Measurements from ENCODE around the gene MTPN. TPM values are rescaled to one million over a fixed set of nuclear protein-coding genes. Genes with fewer than 3 reads are reported as not detected.

Gene MTPN
- total RNA-seq, 4 donors from 2014 or later: 100 to 182 (median 145) TPM

- Histone ChIP-seq H3K27ac (peak overlapping the region in 3 of 4 donors; percentile 9 to 72 (median 40)), H3K4me1 (peaks cover 0 to 46% (median 0%) of the 10 kb centered on the region in 3 donors), H3K27me3 (no peaks in the 10 kb centered on the region), H3K36me3 (peaks cover 0 to 36% (median 2%) of the 10 kb centered on the region in 3 donors), H3K4me3 (no peak overlapping the region), H3K9me3 (no peaks in the 10 kb centered on the region)
- DNase-seq: no peak
- 87 to 100% methylated on average over 2 to 3 of the region's 3 CpGs for WGBS, 2 donors
- TF ChIP-seq, protein P1, sequence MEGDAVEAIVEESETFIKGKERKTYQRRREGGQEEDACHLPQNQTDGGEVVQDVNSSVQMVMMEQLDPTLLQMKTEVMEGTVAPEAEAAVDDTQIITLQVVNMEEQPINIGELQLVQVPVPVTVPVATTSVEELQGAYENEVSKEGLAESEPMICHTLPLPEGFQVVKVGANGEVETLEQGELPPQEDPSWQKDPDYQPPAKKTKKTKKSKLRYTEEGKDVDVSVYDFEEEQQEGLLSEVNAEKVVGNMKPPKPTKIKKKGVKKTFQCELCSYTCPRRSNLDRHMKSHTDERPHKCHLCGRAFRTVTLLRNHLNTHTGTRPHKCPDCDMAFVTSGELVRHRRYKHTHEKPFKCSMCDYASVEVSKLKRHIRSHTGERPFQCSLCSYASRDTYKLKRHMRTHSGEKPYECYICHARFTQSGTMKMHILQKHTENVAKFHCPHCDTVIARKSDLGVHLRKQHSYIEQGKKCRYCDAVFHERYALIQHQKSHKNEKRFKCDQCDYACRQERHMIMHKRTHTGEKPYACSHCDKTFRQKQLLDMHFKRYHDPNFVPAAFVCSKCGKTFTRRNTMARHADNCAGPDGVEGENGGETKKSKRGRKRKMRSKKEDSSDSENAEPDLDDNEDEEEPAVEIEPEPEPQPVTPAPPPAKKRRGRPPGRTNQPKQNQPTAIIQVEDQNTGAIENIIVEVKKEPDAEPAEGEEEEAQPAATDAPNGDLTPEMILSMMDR (IDR thresholded peaks at IDR 0.05): no peak
- TF ChIP-seq POLR2A (IDR thresholded peaks at IDR 0.05): no peak
- intact Hi-C loops (cut with DNase I): no loop called here
These were observed 52.9 kb downstream of the MTPN start for GRCh38 chr7:135924302-135924701.

DNA sequence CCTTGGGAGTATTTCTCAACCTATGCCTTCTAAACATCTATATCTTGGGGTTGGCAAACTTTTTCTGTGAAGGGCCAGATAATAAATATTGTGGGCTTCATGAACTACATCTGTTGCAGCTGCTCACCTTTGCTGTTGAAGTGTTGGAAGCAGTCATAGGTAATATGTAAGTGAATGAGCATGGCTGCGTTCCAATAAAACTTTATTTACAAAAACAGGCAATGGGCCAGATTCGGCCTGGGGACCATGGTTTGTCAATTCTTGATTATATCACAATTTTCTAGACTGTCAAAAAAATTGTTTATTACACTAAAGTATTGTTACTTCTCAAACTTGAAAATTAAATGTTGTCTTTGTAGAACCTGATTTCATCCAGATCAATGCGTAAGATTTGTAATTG lies 54.9 kb downstream of the MTPN start:
- H3K9me3 ChIP-seq: no peaks in the 10 kb centered on the region
- TF ChIP-seq, protein P1 (IDR thresholded peaks at IDR 0.05): no peak
- TF ChIP-seq POLR2A (IDR thresholded peaks at IDR 0.05): no peak
- no peak overlapping the region for H3K27ac ChIP-seq
- no peaks in the 10 kb centered on the region for H3K27me3 ChIP-seq
- peaks cover 0 to 26% (median 0%) of the 10 kb centered on the region in 3 donors for H3K4me1 ChIP-seq
- WGBS, 2 donors: 91 to 94% methylated on average over 3 of the region's 3 CpGs
- H3K4me3 ChIP-seq: no peak overlapping the region
- intact Hi-C loops (cut with DNase I): no loop called here
- H3K36me3 ChIP-seq: peaks cover 0 to 17% (median 0%) of the 10 kb centered on the region in 3 donors
- no peak for DNase-seq

GRCh38 chr7:135920478-135920877 lies 56.7 kb downstream of the MTPN start:
- DNase-seq: no peak
- TF ChIP-seq, protein P1 (IDR thresholded peaks at IDR 0.05): no peak
- TF ChIP-seq POLR2A (IDR thresholded peaks at IDR 0.05): no peak
- Histone ChIP-seq H3K9me3 (no peaks in the 10 kb centered on the region), H3K4me3 (no peak overlapping the region), H3K4me1 (peaks cover 0 to 23% (median 0%) of the 10 kb centered on the region in 3 donors), H3K27ac (no peak overlapping the region), H3K27me3 (no peaks in the 10 kb centered on the region), H3K36me3 (no peaks in the 10 kb centered on the region)
- 71 to 81% methylated on average over 7 of the region's 7 CpGs for WGBS, 2 donors
- intact Hi-C loops (cut with DNase I): no loop called here

DNA sequence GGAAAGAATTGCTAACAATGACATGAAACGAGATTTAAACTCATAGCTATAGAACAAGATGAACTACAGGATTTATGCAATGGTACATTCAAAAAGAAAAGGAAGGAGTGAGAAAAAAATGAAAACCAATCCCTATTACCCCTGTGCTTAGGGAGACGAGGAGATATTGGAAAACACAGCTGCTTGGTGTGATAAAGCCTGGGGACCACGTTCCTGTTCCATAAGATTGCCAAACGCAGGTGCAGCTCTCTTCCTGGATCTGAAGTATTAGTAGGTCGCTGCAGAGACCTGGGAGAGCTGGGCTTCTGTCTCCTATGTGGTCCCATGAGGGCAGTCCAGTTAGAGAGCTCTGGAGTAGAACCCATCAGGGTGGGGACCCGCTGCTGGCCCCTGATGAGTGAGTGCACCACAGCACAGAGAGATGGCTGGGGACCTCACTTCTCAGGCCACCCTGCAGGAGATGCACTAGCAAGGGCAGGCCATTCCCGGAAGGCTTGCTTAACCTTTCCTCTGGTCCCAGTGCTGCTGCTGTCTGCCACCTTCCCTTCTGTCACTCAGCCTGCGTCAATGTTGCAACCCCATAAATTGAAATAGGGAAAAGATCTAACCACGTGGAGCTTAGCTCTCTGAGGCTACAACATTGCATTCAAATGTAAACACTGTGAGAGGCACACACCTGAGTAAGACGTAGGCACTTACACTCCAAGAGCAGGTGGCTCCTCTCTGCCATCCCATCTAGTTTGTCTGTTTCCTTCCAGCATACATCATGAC lies 57.9 kb downstream of the MTPN start:
- no peak for DNase-seq
- TF ChIP-seq, protein P1 (IDR thresholded peaks at IDR 0.05): no peak
- TF ChIP-seq POLR2A (IDR thresholded peaks at IDR 0.05): no peak
- WGBS, 2 donors: 63 to 81% methylated on average over 9 to 10 of the region's 10 CpGs
- H3K9me3 ChIP-seq: no peaks in the 10 kb centered on the region
- no peaks in the 10 kb centered on the region for H3K27me3 ChIP-seq
- H3K4me1 ChIP-seq: peaks cover 0 to 16% (median 0%) of the 10 kb centered on the region in 3 donors
- H3K4me3 ChIP-seq: no peak overlapping the region
- no peak overlapping the region for H3K27ac ChIP-seq
- intact Hi-C loops (cut with DNase I): no loop called here
- H3K36me3 ChIP-seq: no peaks in the 10 kb centered on the region

DNA sequence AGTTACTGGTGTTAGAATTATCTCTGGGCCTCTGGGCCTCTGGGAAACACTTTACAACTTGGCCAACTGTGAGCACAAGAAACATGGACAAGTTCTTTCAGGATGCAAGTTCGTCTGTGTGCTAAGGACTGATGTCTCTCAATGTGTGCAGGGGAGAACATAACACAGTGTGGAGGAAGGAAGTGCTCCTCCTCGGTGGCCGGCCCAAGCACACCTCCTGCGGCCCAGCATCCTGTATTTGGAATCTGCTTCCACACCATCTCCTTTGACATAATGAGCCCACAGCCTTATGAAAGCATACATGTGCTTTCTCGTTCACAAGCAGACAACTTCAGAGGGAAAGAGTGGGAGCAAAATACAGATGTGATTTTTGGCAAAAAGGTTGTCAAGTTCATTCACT lies 59.0 kb downstream of the MTPN start:
- WGBS, 2 donors: 66 to 74% methylated on average over 3 to 4 of the region's 5 CpGs
- Histone ChIP-seq H3K27me3 (no peaks in the 10 kb centered on the region), H3K4me1 (peaks cover 0 to 5% (median 0%) of the 10 kb centered on the region in 3 donors), H3K36me3 (no peaks in the 10 kb centered on the region), H3K27ac (peak overlapping the region in 1 of 4 donors; percentile 25), H3K9me3 (no peaks in the 10 kb centered on the region), H3K4me3 (no peak overlapping the region)
- intact Hi-C loops (cut with DNase I): no loop called here
- TF ChIP-seq POLR2A (IDR thresholded peaks at IDR 0.05): no peak
- TF ChIP-seq, protein P1 (IDR thresholded peaks at IDR 0.05): no peak
- no peak for DNase-seq

Data from esophagus squamous epithelium (tissue), 5 donors.